ENCODE results near the gene RRAD. TPM values are rescaled to one million over a fixed set of nuclear protein-coding genes. Genes with fewer than 3 reads are reported as not detected.

RRAD gene
- total RNA-seq, 1 donor from 2014 or later = 0.59 TPM

DNA sequence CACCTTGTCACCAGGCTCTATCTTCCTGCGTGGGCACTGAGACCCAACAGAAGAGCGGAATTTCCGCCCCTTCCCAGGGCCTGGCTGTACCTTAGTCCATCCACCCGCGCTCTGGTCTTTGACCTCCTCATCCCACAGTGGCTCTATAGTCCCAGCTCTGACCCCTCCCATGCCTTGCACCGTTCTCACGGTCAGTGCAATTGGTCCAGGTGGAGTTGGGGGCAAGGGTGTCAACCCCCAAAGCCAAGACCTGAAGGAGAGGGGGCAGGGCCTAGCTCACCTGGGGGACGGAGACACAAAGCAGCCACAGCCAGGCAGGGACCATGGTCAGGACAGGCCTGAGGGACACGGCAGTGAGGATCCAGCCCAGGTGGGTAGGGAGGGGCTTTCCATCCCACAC lies 7.6 kb downstream of the RRAD start:
- no peak for DNase-seq (ENCODE audit: low read depth, low spot score)

DNA sequence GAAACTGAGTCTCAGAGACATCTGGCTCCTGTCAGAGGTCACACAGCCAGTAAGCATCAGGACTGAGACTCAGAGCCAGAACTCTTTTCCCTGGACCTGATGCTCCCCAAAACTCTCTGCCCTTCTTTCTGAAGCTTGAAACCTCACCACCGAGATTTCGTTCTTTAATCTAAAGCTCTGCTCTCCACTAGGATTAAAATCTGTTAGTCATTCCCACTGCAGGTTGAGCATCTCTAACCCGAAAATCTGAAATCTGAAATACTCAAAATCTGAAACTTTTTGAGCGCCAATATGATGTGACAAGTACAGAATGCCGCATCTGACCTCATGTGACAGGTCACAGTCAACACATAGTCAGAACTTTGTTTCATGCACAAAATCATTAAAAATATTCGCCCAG lies 8.8 kb downstream of the RRAD start:
- DNase-seq (ENCODE audit: low read depth, low spot score) = no peak

DNA sequence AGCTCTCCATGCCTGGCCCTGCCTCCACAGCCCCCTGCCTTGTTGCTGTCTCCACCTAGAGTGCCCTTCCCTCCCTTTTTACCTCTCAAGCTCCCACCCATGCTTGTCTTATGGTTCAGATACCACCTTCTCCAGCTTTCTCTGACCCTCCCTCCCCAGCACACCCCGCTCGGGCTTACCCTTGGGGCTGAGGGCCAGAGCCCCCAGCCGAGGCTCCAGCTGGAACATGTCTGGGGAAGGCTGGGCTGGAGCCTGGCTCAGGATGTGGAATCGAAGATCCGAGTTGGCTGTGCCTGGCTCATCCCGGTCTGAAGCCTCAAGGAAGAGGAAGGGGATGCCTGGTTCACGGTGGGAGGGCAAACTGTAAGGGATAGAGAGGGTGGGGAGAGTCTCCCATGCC lies 10.3 kb downstream of the RRAD start:
- no peak for DNase-seq (ENCODE audit: low read depth, low spot score)

DNA sequence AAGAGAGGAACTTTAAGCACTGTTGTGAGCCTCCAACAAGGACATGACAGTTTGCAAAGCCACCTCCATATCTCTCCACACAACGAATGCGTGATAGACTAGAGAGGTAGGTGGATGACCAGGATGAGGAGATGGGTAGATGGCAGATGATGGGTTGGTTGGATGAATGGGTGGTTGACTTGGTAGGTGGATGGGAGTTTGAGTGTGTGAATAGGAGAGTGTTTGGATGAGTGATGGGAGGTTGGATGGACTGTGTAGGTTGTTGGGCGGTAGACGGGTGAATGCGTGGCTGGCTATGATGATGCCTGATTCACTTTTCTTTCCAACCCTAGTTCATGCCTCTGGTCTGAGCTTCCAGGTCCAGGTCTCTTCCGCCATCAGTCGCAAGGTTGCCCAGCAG lies 10.8 kb downstream of the RRAD start:
- DNase-seq (ENCODE audit: low read depth, low spot score) = no peak

DNA sequence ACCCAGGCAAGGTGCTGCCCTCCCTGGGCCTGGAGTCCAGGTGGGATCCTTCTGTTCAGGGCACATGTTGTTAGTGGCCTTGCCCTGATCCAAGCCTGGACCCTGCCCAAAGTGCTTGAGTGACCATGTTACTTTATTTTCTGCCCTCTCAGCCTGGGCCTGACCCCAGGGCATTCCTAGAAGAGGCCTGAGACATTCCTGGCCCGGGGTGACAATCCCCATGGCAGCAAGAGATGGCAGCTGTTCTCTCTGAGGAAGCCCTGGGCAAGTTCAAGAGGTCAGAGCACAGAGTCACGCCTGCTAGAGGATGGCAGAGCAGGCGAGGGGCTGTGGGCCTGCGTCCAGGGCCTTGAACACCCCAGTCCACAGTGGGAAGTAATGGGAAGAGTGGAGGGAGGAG lies 11.6 kb downstream of the RRAD start:
- no peak for DNase-seq (ENCODE audit: low read depth, low spot score)

DNA sequence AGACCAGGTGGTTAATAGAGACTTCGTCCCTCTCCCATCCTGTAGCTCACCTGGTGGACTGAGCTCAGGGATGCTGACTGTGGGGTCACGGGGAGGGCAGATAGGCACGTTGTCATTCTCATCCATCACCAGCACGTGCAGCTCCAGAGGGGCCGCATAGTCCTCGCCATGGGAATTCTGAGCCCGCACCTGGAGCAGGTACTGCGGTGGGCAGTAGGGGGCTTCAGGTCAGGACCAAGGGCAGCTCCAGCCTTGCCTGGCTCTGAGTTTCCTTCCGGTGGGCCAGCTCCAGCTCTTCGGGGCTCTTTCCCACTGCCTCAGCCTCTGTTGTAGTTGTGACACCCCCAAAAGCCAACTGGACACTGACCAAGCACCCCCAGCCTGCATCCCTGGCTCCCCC lies 12.3 kb downstream of the RRAD start:
- no peak for DNase-seq (ENCODE audit: low read depth, low spot score)

DNA sequence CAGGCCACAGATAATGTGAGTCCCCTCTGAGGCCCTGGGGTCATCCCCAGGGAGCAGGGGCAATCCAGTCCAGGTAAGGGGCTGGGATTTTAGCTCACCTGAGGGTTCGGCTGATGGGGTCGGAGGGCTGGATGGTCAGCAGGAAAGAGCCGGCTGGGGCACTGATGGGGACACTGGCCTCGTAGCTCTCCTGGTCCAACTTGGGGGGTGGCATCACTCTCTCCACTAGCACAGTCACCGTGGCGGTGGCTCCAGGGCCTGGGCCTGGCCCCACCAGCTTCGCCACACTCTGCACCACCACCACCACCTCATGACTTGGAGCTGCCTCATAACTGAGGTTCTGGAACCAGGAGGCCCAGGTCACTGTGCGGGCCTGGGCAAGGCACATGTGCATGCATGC lies 13.5 kb downstream of the RRAD start:
- no peak for DNase-seq (ENCODE audit: low read depth, low spot score)

DNA sequence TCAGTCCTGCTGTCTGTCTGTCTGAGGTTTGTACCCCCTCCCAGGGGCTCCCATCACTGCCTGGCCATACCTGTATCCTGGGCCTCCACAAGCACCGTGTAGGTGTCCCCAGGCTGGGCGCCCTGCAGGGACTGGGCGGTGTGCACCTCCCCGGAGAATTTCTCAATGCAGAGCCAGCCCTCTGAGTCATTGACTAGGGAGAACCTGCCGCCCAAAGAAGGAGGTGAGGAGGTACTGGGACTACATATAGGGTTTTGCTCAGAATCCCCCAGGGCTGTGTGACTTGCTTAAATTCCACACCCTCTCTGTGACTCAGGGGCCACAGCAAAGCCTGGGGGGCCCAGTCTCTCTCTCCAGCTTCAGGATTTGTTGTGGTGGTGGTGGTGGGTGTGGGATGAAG lies 14.2 kb downstream of the RRAD start:
- no peak for DNase-seq (ENCODE audit: low read depth, low spot score)

DNA sequence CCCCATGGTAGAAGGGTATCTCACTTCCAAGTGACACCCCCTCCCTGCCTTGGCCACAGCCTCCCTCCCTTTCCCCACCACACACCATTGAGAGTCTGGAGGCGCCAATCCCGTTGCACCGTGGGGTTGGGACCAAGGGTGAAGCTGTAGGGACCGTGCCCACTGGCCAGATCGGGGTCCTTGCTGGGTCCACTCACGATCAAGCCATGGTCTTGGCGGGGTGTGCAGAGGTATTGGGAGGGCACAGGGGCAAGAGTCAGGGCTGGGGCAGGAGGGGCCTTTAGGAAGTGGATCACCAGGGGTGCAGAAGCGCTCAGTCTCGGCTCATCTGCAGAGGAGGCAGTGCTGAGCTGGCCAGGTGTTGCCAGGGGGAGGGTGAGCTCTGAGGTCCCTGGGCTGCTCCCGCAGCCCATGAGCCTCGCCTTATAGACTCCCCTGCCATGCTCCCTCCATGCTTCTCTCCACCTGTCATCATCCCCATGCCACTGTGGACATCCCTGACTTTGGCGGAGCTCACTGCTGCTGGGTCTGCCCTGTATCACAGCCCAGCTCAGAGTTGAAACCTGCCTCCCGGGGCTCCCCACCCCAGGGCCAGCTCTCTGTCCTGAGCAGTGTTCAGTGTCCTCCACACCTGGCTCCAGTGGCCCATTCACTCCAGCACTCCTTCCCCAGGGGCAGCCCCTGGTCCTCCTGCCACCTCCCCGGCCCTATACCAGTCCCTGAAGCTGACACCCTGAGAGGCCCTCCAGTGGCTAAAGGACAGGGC lies 15.0 kb downstream of the RRAD start:
- DNase-seq (ENCODE audit: low read depth, low spot score) = no peak

DNA sequence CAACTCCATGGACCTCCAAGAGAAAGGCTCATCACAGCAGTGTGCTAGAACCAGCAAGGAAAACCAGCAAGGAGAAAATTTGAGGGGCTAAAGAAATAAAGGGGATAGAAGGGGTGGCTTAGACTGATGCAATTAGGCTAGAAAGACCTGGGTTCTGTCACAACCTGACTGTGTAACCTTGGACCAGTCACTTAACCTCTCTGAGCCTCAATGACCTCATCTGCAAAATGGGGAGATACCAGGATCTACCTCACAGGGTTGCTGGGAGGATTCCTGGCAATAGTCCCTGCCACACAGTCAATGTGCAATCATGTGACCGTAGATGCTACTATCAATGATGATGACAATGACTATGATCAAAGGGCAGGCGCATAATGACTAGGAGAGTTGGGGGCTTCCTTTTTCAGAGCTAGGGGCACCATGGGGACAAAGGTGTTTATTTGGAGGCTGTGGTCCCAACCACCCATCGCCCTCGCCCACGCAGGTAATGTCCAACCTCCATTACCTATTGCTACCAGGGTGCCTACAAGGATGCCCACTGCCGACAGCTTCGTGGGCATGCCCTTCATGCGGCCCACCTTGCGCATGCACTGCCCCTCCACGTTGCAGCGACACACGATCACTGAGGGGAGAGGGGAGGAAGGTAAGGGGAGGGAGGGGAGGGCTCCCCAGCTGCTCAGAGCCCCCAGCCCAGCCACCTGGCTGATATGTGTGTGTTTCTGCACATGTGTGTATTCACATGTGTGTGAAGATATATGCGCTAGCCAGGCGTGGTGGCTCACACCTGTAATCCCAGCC lies 16.4 kb downstream of the RRAD start:
- DNase-seq (ENCODE audit: low read depth, low spot score) = no peak

DNA sequence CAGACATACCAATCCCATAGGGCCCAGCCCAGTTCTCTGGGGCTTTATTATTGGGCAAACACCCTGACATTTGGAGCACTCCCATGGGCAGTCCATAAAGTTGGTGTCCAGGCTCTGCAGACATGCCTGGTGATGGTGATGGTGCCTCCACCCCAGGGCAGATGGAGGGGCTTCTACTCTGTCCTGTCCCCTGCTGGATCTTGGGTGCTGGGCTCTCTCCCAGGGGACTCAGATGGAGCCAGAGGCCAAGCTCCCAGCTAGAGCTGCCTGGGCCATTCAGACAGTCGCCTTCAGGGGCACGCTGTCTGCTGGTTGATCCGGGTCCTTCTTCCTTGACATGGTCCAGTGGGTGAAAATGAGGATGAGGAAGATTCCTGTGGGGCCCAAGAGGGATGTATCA lies 17.2 kb downstream of the RRAD start:
- DNase-seq (ENCODE audit: low read depth, low spot score) = no peak

DNA sequence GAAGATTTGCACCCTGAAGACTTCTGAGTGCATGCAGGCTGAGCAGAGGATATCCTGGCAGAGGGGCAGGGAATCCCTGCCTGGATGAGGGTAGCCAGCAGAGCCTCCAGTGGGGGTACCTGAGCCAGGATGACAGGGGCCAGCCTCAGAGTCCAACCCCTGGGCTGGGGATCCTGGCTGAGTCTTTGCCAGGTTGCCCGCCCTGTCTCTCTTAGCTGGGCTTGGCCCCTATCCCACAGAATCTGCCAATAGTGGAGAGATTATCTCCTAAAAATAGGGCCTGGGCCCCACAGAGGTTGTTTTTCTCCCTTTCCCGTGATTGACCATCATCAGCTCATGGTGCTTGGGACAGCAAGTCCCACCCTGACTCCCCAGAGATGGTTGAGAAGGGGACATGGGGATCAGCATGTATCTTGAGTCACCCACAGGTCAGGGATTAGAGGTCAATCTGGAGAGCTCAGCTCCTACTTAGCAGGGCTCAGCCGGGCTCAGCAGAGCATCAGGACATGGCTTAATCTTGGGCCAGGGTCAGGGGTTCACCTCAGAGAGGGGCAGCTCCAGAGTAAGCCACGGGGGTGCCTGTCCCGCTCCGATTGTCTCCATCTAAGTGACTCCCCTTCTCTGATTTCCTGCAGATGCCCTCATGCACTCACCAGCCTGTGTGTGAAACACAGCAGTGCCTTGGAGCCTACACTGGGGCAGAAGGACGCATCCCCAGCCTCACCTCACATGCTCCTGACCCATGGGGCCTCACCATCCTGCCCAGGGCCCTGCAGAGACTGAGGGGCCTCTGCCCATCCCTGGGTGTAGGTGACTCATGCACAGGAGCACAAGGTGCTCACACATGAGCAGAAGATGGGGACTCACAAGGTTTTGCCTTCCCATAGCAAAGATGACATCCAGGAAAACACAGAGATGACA lies 18.2 kb downstream of the RRAD start:
- DNase-seq (ENCODE audit: low read depth, low spot score) = no peak

DNA sequence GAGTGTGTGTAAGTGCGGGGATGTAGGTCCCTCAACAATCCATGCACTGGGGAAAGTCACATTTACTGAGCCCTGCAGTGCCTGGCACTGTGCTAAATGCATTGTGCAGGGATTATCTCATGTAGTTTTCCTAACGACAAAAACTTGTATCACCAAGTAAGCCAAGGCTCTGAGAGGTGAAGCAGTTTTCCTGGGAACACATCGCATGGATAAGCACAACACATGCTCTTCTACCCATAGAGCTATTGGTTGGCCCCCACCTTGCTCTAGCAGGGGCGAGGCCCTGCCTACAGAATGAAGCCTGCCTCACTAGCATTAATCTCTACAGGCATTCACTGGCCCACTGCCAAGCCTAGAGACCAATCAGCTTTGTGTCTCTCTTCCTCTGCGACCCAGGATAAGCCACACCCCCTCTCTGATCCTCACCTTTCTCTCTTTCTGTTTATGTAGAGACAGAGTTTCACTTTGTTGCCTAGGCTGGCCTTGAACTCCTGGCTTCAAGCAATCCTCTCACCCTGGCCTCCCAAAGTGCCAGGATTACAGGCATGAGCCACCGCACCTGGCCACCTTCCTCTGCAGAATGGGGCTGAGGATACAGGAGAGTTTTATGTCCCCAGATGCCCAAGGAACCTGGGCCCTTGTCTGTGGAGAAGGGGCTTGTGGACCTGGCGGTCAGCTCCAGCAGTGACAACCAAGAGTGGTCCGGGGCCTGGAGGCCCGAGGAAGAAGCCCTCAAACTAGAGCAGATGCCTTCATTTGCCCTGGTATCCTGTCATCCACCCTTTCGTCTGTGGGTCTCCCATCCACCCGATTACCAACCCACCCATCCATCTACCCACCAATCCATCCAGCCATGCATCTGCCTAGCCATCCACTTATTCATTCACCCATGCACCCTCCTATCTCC lies 19.4 kb downstream of the RRAD start:
- DNase-seq (ENCODE audit: low read depth, low spot score) = no peak

DNA sequence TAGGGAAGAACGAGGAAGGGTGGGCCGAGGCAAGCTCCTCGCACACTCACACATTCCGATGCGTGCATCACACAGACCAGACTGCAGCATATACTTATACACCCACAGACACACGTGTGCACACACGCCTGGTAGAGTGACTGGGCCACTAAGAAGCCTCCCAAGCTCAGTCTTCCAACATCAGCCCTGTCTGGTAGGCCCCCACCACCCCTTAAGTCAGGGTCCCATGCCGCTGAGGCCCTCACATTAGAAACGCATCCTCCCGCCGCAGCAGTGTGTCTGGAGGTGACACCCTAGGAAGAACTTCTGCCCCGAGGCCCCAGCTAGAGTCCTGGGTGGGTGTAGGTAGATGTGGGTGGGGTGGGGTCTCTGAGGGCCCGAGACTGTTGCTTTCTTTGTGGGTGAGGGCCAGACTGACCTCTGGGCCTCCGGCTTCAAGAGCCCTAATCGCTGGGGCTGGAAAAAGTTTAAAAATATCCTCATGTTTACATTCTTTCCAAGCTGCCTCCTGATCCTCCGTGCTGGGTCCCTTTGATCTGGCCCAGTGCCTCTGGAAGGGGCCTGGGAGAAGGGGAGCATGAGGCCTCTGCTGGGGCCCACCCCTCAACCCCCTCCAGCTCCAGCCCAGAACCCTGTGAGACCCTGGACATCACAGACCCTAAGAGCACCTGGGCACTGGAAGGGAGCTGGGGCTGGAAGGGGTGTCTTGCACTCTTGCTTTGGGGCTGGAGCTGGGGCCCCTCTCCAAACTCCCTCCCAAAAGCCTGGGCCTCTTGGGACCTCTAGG lies 20.3 kb downstream of the RRAD start:
- no peak for DNase-seq (ENCODE audit: low read depth, low spot score)

DNA sequence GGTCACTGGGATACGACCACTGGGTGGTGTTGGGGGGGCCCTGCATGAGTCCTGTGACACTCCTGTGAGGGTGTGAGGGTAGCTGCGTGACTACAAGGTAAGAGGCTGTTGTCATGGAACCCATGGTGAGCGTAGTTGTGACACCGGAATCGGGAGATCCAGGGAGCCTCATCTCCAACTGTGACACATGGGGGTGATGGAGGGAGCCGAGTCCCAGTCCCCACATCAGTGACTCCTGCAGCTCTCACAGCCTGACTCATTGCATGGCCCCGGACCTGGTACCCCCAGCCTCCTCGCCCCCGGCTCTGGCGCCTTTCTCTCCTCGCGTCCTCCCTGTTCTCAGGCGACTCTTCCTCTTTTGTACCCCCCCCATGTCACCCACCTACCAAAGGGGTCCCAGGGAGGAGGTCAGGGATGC lies 20.9 kb downstream of the RRAD start:
- DNase-seq (ENCODE audit: low read depth, low spot score) = no peak

DNA sequence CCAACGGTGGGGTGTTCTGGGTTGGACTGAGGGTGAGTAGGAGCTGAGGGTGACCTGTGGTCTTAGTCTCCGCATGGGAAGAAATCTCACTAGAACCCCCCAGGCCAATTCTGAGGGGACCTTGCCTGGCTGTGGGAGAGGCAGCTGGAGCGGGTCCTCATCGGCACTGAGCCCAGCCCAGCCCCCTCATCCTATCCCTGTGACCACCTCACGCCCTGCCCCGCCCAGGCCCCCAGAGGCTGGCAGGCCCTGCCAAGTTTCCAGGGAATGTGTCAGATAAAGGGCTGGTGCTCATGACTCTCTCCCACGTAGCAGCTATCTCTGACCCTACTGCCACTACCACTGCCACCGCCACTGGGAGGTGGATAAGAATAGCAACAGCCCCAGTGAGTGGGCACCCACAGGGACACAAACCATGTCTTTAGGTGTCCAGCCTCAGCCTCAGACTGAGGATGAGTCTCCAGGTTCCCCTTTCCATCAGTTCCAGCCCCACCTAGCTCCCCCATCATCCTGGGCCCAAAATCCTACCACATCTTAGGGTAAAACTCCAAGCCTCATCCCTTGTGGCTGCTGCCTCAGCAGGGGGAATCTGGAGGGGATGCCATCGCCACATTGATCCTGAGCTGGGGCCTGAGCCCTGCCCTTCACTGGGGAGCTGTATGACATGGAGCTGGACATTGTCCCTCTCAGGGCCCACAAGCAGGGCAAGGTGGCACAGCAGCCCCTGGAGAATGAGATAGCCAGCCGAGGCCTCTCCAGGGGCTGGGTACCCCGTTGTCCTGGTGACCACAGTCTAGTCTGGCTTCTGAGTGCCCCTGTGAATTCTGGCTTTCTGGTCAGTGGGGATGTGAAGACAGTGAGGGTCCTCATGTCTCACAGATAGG lies 21.5 kb downstream of the RRAD start:
- no peak for DNase-seq (ENCODE audit: low read depth, low spot score)

DNA sequence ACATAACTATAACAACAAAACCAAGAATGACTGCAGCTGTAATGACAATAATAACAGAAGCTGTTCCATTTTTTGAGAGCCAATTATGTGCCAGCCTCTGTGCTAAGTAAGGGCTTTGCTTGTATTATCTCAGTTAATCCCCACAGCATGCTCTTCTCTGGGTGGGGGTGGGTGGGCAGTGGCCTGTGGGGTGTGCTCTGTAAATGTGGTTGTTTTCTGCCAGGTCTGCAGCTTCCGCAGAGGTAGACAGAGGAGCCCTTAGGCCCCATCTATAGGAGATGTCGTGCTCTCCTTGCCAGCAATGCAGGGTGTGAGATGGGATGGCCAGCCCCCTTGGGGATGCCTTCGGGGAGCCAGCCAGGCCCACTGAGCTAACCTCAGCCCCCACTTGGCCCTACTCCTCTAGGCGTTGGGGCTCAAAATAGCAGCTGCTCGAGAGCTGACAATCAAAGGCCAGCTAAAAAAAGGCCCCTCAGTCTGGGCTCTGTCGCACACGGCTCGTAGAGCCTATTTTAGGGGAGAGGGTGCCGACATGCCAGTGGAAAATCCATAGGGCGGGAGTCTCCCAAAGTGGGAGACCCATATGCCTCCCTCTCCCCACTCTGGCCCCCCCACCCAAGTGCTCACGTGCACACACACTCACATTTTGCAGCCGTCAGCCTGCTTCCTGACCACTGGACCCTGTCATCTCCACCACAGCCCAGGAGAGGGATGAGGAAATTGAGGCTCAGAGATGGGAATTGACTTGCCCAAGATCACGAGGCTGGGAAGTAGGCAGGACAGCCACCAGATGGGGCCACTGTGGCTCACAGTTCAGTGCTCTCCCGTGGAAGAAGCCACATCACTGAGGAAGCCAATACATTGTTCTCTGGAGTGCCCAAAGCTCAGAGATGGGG lies 22.4 kb downstream of the RRAD start:
- DNase-seq (ENCODE audit: low read depth, low spot score) = no peak

DNA sequence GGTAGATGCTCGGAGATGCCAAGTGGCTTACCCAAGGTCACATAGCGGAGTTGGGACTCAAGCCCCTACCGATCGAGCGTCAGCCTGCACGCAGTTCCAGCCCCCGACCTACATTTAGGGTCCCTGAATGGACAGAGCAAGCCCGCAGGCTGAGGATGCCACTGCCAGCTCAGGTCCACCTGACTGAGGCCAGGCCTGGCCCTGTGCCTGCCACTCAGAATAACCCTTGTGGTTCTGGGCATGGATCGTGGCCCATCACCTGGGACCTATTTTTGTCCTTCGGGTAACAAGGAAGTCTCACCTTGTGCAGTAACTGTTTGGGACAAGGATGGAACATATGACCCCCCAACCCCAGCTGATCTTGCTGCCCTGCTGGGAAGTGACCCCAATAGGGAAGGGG lies 23.7 kb downstream of the RRAD start:
- no peak for DNase-seq (ENCODE audit: low read depth, low spot score)

All from pulmonary artery endothelial cell (primary cell).